WTC11 (cell line): ENCODE data around the gene ASIC2. TPM values are rescaled to one million over a fixed set of nuclear protein-coding genes. Genes with fewer than 3 reads are reported as not detected.
"Not testable (repeated sequence)": the region's sequence is repeated elsewhere in the genome, so short reads cannot be mapped to it uniquely, and the experiment has no call there.

Source experiments
- ATAC-seq: fragments of 200-7000 bp; cut with Tn5 transposase; 2 replicates; pipeline ENCODE4 v1.10.0; 2021; ENCODE audit warnings: mild to moderate bottlenecking, moderate library complexity
- CTCF ChIA-PET: fragments of 300-600 bp; sonication (Branson Sonifier 250); formaldehyde crosslinking; loops from one replicate; lab custom pipeline; 2021; ENCODE audit warnings: antibody characterized with exemption; lab: Charles Lee
- POLR2A ChIA-PET: fragments of 350-600 bp; sonication (Branson Sonifier 250); formaldehyde crosslinking; loops from one replicate; lab custom pipeline; 2021; ENCODE audit warnings: antibody characterized with exemption; lab: Charles Lee
- DNase-seq: peaks from one replicate; pipeline ENCODE4 v3.0.0; 2021; ENCODE audit warnings: low spot score
- H3K27ac Mint-ChIP-seq: 2 replicates; pipeline ENCODE4 v1.8.0; 2021; ENCODE audit warnings: mixed read lengths
- H3K27me3 Mint-ChIP-seq: 2 replicates; pipeline ENCODE4 v1.8.0; 2021; ENCODE audit warnings: low read depth, mild to moderate bottlenecking, moderate library complexity, mixed read lengths
- H3K36me3 Mint-ChIP-seq: 2 replicates; pipeline ENCODE4 v1.8.0; 2021; ENCODE audit warnings: mixed read lengths
- H3K4me1 Mint-ChIP-seq: 2 replicates; pipeline ENCODE4 v1.8.0; 2022; ENCODE audit warnings: mixed read lengths
- H3K4me3 Mint-ChIP-seq: 2 replicates; pipeline ENCODE4 v1.8.0; 2021; ENCODE audit warnings: mild to moderate bottlenecking, moderate library complexity, mixed read lengths
- H3K9me3 Mint-ChIP-seq: 2 replicates; pipeline ENCODE4 v1.8.0; 2021; ENCODE audit warnings: mixed read lengths
- CBFB ChIP-seq: sonication (generic); formaldehyde crosslinking; IDR thresholded peaks from 2 replicates; pipeline ENCODE4 v1.8.1; 2022; ENCODE audit warnings: mild to moderate bottlenecking, low read depth, missing genetic modification reagents
- CDX4 ChIP-seq: fragments of 250-450 bp; sonication (Bioruptor Pico); IDR thresholded peaks from 2 replicates; pipeline ENCODE4 v1.9.0; 2021; ENCODE audit warnings: moderate library complexity, mild to moderate bottlenecking, inconsistent platforms, borderline replicate concordance
- CREM ChIP-seq: sonication (generic); formaldehyde crosslinking; IDR thresholded peaks from 2 replicates; pipeline ENCODE4 v1.8.1; 2022; ENCODE audit warnings: mild to moderate bottlenecking, missing genetic modification reagents, moderate library complexity
- E2F4 ChIP-seq: sonication (generic); formaldehyde crosslinking; IDR thresholded peaks from 2 replicates; pipeline ENCODE4 v1.8.1; 2022; ENCODE audit warnings: low read depth, mild to moderate bottlenecking, moderate library complexity, missing genetic modification reagents, borderline replicate concordance
- ELF4 ChIP-seq: sonication (generic); formaldehyde crosslinking; IDR thresholded peaks from 2 replicates; pipeline ENCODE4 v1.8.1; 2022; ENCODE audit warnings: low read depth, mild to moderate bottlenecking, moderate library complexity, missing genetic modification reagents
- GRHL2 ChIP-seq: fragments of 250-450 bp; sonication (Bioruptor Pico); IDR thresholded peaks from 2 replicates; pipeline ENCODE4 v1.8.0; 2022; ENCODE audit warnings: mild to moderate bottlenecking, moderate library complexity; ENCODE audit not compliant: insufficient replicate concordance, severe bottlenecking
- IRF2 ChIP-seq: sonication (generic); formaldehyde crosslinking; IDR thresholded peaks from 2 replicates; pipeline ENCODE4 v1.8.0; 2022; ENCODE audit warnings: low read depth, missing genetic modification reagents, borderline replicate concordance
- JAZF1 ChIP-seq: fragments of 250-450 bp; sonication (Bioruptor Pico); IDR thresholded peaks from 2 replicates; pipeline ENCODE4 v1.9.0; 2021; ENCODE audit warnings: moderate library complexity, mild to moderate bottlenecking, inconsistent platforms
- KAT7 ChIP-seq: sonication (generic); formaldehyde crosslinking; IDR thresholded peaks from 2 replicates; pipeline ENCODE4 v1.8.1; 2023; ENCODE audit warnings: missing genetic modification reagents, mild to moderate bottlenecking, borderline replicate concordance
- MXD4 ChIP-seq: fragments of 250-450 bp; sonication (Bioruptor Pico); IDR thresholded peaks from 2 replicates; pipeline ENCODE4 v1.8.0; 2021; ENCODE audit warnings: mild to moderate bottlenecking, moderate library complexity, borderline replicate concordance
- MYBL2 ChIP-seq: sonication (generic); formaldehyde crosslinking; IDR thresholded peaks from 2 replicates; pipeline ENCODE4 v1.8.1; 2023; ENCODE audit warnings: mild to moderate bottlenecking, moderate library complexity, missing genetic modification reagents
- NFYB ChIP-seq: sonication (generic); formaldehyde crosslinking; conservative IDR thresholded peaks from 2 replicates; pipeline ENCODE4 v1.8.0; 2022; ENCODE audit warnings: low read depth, missing genetic modification reagents
- NR3C1 ChIP-seq: sonication (generic); formaldehyde crosslinking; conservative IDR thresholded peaks from 2 replicates; pipeline ENCODE4 v1.8.1; 2023; ENCODE audit warnings: low read depth, mild to moderate bottlenecking, missing genetic modification reagents
- OVOL2 ChIP-seq: fragments of 250-450 bp; sonication (Bioruptor Pico); IDR thresholded peaks from 2 replicates; pipeline ENCODE4 v1.9.0; 2021; ENCODE audit warnings: mild to moderate bottlenecking, borderline replicate concordance
- PRRX2 ChIP-seq: fragments of 250-450 bp; sonication (Bioruptor Pico); IDR thresholded peaks from 2 replicates; pipeline ENCODE4 v1.8.0; 2021; ENCODE audit warnings: mild to moderate bottlenecking
- TP53 ChIP-seq: sonication (generic); formaldehyde crosslinking; IDR thresholded peaks from 2 replicates; pipeline ENCODE4 v1.8.1; 2023; ENCODE audit warnings: mild to moderate bottlenecking, missing genetic modification reagents
- ZNF263 ChIP-seq: sonication (generic); formaldehyde crosslinking; IDR thresholded peaks from 2 replicates; pipeline ENCODE4 v1.8.1; 2022; ENCODE audit warnings: low read depth, mild to moderate bottlenecking, moderate library complexity, missing genetic modification reagents
- ZNF396 ChIP-seq: fragments of 250-450 bp; sonication (Bioruptor Pico); IDR thresholded peaks from 2 replicates; pipeline ENCODE4 v1.8.0; 2021; ENCODE audit warnings: mild to moderate bottlenecking, moderate library complexity, borderline replicate concordance
- ZNF416 ChIP-seq: fragments of 250-450 bp; sonication (Bioruptor Pico); IDR thresholded peaks from 2 replicates; pipeline ENCODE4 v1.9.0; 2021; ENCODE audit warnings: mild to moderate bottlenecking, inconsistent platforms
- total RNA-seq: library from RNA; stranded (reverse); gene quantifications from 3 replicates; pipeline ENCODE4 v1.2.3, GENCODE V29; 2021
- TF ChIP-seq, protein P1 (sequence below): fragments of 250-450 bp; sonication (Bioruptor Pico); IDR thresholded peaks from 2 replicates; pipeline ENCODE4 v1.9.0; 2021; ENCODE audit warnings: mild to moderate bottlenecking, borderline replicate concordance
- TF ChIP-seq, protein P2 (sequence below): sonication (generic); formaldehyde crosslinking; IDR thresholded peaks from 2 replicates; pipeline ENCODE4 v1.8.1; 2022; ENCODE audit warnings: mild to moderate bottlenecking, moderate library complexity, missing genetic modification reagents
- TF ChIP-seq, protein P3 (sequence below): sonication (generic); formaldehyde crosslinking; IDR thresholded peaks from 2 replicates; pipeline ENCODE4 v1.8.1; 2023; ENCODE audit warnings: mild to moderate bottlenecking, moderate library complexity, missing genetic modification reagents

The ASIC2 gene
- total RNA-seq, 1 experiment from 2014 or later, result 2.7 TPM

GRCh38 chr17:32971171-32971570 lies 321.9 kb downstream of the ASIC2 start:
- ChIA-PET POLR2A (no interaction called here), CTCF (interaction anchor here (1.3 to 1.5 kb wide), 2 partner anchors 27 kb away, joined by 4 read pairs; no protein-coding TSS in a partner anchor)
- TF ChIP-seq TP53 (CRISPR knock-in tag) (no peak), PRRX2 (CRISPR knock-in tag) (no peak), ZNF263 (CRISPR knock-in tag) (no peak), NFYB (no peak), CREM (CRISPR knock-in tag) (no peak), NR3C1 (no peak), GRHL2 (CRISPR knock-in tag) (no peak), MYBL2 (no peak), JAZF1 (no peak), KAT7 (CRISPR knock-in tag) (no peak)
- TF ChIP-seq, protein P1, sequence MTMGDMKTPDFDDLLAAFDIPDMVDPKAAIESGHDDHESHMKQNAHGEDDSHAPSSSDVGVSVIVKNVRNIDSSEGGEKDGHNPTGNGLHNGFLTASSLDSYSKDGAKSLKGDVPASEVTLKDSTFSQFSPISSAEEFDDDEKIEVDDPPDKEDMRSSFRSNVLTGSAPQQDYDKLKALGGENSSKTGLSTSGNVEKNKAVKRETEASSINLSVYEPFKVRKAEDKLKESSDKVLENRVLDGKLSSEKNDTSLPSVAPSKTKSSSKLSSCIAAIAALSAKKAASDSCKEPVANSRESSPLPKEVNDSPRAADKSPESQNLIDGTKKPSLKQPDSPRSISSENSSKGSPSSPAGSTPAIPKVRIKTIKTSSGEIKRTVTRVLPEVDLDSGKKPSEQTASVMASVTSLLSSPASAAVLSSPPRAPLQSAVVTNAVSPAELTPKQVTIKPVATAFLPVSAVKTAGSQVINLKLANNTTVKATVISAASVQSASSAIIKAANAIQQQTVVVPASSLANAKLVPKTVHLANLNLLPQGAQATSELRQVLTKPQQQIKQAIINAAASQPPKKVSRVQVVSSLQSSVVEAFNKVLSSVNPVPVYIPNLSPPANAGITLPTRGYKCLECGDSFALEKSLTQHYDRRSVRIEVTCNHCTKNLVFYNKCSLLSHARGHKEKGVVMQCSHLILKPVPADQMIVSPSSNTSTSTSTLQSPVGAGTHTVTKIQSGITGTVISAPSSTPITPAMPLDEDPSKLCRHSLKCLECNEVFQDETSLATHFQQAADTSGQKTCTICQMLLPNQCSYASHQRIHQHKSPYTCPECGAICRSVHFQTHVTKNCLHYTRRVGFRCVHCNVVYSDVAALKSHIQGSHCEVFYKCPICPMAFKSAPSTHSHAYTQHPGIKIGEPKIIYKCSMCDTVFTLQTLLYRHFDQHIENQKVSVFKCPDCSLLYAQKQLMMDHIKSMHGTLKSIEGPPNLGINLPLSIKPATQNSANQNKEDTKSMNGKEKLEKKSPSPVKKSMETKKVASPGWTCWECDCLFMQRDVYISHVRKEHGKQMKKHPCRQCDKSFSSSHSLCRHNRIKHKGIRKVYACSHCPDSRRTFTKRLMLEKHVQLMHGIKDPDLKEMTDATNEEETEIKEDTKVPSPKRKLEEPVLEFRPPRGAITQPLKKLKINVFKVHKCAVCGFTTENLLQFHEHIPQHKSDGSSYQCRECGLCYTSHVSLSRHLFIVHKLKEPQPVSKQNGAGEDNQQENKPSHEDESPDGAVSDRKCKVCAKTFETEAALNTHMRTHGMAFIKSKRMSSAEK (CRISPR knock-in tag), result no peak
- Mint-ChIP-seq H3K4me1 (no peaks in the 10 kb centered on the region), H3K36me3 (no peaks in the 10 kb centered on the region), H3K4me3 (no peak overlapping the region), H3K27me3 (peaks cover 16% of the 10 kb centered on the region), H3K27ac (no peak overlapping the region), H3K9me3 (peaks cover 13% of the 10 kb centered on the region)
- no peak for DNase-seq
- ATAC-seq, result no peak

DNA sequence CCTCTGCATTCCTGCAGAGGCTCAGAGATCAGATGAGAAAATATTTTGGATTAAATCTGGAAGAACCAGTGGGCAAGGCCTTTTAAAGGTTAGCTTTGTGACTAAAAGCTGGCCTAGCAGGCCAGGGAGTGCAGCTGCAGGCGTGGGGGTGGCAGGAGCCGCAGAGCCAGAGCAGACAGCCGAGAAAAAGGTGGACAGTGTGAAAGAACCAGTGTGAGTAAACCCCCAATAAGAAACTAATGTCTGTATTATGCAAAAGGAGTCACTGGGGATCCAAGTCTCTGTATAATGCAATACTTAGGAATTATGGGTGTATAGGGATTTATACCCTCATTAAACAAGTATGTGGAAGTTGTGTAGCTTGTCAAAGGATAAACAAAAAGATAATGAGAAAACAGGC lies 322.8 kb downstream of the ASIC2 start:
- H3K27ac Mint-ChIP-seq, result no peak overlapping the region
- ATAC-seq, result no peak
- CTCF ChIA-PET, result interaction anchor here (1.3 kb wide), 1 partner anchor 28 kb away, joined by 4 read pairs; no protein-coding TSS in a partner anchor
- no peaks in the 10 kb centered on the region for H3K36me3 Mint-ChIP-seq
- H3K4me1 Mint-ChIP-seq, result no peaks in the 10 kb centered on the region
- H3K4me3 Mint-ChIP-seq, result no peak overlapping the region
- peaks cover 13% of the 10 kb centered on the region for H3K9me3 Mint-ChIP-seq
- H3K27me3 Mint-ChIP-seq, result peaks cover 24% of the 10 kb centered on the region
- no peak for DNase-seq
- POLR2A ChIA-PET, result no interaction called here
- TF ChIP-seq, protein P2, sequence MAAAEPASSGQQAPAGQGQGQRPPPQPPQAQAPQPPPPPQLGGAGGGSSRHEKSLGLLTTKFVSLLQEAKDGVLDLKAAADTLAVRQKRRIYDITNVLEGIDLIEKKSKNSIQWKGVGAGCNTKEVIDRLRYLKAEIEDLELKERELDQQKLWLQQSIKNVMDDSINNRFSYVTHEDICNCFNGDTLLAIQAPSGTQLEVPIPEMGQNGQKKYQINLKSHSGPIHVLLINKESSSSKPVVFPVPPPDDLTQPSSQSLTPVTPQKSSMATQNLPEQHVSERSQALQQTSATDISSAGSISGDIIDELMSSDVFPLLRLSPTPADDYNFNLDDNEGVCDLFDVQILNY (CRISPR knock-in tag), result no peak
- TF ChIP-seq ZNF416 (CRISPR knock-in tag), result no peak
- TF ChIP-seq, all 79 proteins: peak for 0

DNA sequence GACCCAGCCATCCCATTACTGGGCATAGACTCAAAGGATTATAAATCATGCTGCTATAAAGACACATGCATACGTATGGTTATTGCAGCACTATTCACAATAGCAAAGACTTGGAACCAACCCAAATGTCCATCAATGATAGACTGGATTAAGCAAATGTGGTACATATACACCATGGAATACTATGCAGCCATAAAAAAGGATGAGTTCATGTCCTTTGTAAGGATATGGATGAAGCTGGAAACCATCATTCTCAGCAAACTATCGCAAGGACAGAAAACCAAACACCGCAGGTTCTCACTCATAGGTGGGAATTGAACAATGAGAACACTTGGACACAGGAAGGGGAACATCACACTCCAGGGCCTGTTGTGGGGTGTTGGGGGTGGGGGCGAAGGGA lies 323.9 kb downstream of the ASIC2 start:
- H3K36me3 Mint-ChIP-seq, ATAC-seq, CTCF ChIA-PET, H3K4me3 Mint-ChIP-seq, POLR2A ChIA-PET, DNase-seq, H3K4me1 Mint-ChIP-seq, H3K27ac Mint-ChIP-seq: not testable (repeated sequence)
- Mint-ChIP-seq H3K9me3 (peaks cover 13% of the 10 kb centered on the region), H3K27me3 (peaks cover 34% of the 10 kb centered on the region)

GRCh38 chr17:32964541-32964940 lies 328.6 kb downstream of the ASIC2 start:
- POLR2A ChIA-PET, result no interaction called here
- CTCF ChIA-PET, result no interaction called here
- peaks cover 8% of the 10 kb centered on the region; the same call in 1 of the 2 replicates for H3K9me3 Mint-ChIP-seq
- no peaks in the 10 kb centered on the region for H3K4me1 Mint-ChIP-seq
- ATAC-seq (no peak), DNase-seq (no peak)
- H3K36me3 Mint-ChIP-seq, result no peaks in the 10 kb centered on the region
- H3K4me3 Mint-ChIP-seq, result no peak overlapping the region
- H3K27me3 Mint-ChIP-seq, result peaks cover 45% of the 10 kb centered on the region
- no peak overlapping the region for H3K27ac Mint-ChIP-seq
- TF ChIP-seq, protein P3, sequence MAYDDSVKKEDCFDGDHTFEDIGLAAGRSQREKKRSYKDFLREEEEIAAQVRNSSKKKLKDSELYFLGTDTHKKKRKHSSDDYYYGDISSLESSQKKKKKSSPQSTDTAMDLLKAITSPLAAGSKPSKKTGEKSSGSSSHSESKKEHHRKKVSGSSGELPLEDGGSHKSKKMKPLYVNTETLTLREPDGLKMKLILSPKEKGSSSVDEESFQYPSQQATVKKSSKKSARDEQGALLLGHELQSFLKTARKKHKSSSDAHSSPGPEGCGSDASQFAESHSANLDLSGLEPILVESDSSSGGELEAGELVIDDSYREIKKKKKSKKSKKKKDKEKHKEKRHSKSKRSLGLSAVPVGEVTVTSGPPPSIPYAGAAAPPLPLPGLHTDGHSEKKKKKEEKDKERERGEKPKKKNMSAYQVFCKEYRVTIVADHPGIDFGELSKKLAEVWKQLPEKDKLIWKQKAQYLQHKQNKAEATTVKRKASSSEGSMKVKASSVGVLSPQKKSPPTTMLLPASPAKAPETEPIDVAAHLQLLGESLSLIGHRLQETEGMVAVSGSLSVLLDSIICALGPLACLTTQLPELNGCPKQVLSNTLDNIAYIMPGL (CRISPR knock-in tag), result no peak
- no peak for TF ChIP-seq JAZF1
- no peak for TF ChIP-seq MXD4 (CRISPR knock-in tag)
- TF ChIP-seq CDX4 (CRISPR knock-in tag), result no peak
- no peak for TF ChIP-seq IRF2 (CRISPR knock-in tag)
- no peak for TF ChIP-seq ZNF396 (CRISPR knock-in tag)
- TF ChIP-seq OVOL2, result no peak
- TF ChIP-seq CBFB (CRISPR knock-in tag), result no peak
- TF ChIP-seq ELF4, result no peak
- no peak for TF ChIP-seq E2F4 (CRISPR knock-in tag)
